Measurements from ENCODE around the gene FOXI2. TPM values are rescaled to one million over a fixed set of nuclear protein-coding genes. Genes with fewer than 3 reads are reported as not detected.

Gene FOXI2
- total and polyA plus RNA-seq, 9 of the 15 experiments (the other 6 are each of a cell fraction or from before 2014, with no cell fraction given): not detected

- FAIRE-seq: no peak
These were observed 1.8 kb downstream of the FOXI2 start for GRCh38 chr10:127738512-127739424.

DNA sequence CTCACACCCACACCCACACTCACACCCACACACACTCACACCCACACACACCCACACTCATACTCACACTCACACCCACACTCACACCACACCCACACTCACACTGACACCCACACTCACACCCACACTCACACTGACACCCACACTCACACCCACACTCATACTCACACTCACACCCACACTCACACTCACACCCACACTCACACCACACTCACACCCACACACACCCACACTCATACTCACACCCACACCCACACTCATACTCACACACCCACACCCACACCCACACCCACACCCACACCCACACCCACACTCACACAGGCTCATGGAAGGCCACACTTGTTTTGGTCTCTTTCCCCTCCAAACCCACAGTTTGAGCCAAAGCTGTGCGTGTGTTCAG lies 2.9 kb downstream of the FOXI2 start:
- no TSS peak for BruUV-seq (replicated peaks)
- Histone ChIP-seq H3K4me1 (replicated peaks in 1 of 2; ENCODE audit: control insufficient read depth in 2 of 2, insufficient read depth in 2 of 2, low read length in 2 of 2) (no peaks in the 10 kb centered on the region), H3K9ac (ENCODE audit: insufficient read depth in 1 of 2, low read depth in 2 of 2, low read length in 2 of 2) (no peak overlapping the region), H3K9me3 (replicated peaks; ENCODE audit: control insufficient read depth, insufficient read depth, low read depth, low read length) (no peaks in the 10 kb centered on the region), H3K9me1 (ENCODE audit: control insufficient read depth, insufficient read depth, low read length) (no peaks in the 10 kb centered on the region), H3K27me3 (ENCODE audit: control insufficient read depth in 2 of 2, insufficient read depth in 2 of 2, low read length in 2 of 2) (no peaks in the 10 kb centered on the region), H3K27ac (ENCODE audit: extremely low read depth, low read depth, low read length) (no peak overlapping the region), H3K79me2 (ENCODE audit: control insufficient read depth, insufficient read depth, low read length) (no peaks in the 10 kb centered on the region), H2AFZ (ENCODE audit: low read depth, low read length) (no peak overlapping the region), H3K36me3 (ENCODE audit: control insufficient read depth, insufficient read depth, low read length) (no peaks in the 10 kb centered on the region), H3K4me3 (no peak overlapping the region), H4K20me1 (replicated peaks; ENCODE audit: control insufficient read depth, insufficient read depth, low read length) (no peaks in the 10 kb centered on the region), H3K4me2 (ENCODE audit: insufficient read depth, low read length) (no peak overlapping the region)
- no peak for TF ChIP-seq CEBPG (CRISPR knock-in tag; IDR thresholded peaks at IDR 0.05)
- no peak for TF ChIP-seq CEBPG (tag; conservative IDR thresholded peaks at IDR 0.05 in 1 of 2, IDR thresholded peaks at IDR 0.05 in 1 of 2)
- no peak for TF ChIP-seq FOXA1 (IDR thresholded peaks at IDR 0.05; ENCODE audit: borderline replicate concordance)
- TF ChIP-seq TGIF2 (CRISPR knock-in tag; IDR thresholded peaks at IDR 0.05): no peak
- no peak for TF ChIP-seq HES1 (IDR thresholded peaks at IDR 0.05; ENCODE audit: low read depth)
- no peak for TF ChIP-seq HDGF (IDR thresholded peaks at IDR 0.05)
- no peak for TF ChIP-seq NR2F6 (CRISPR knock-in tag; IDR thresholded peaks at IDR 0.05)
- no peak for TF ChIP-seq BMI1 (IDR thresholded peaks at IDR 0.05; ENCODE audit: low read length)
- no peak for TF ChIP-seq HMG20B (CRISPR knock-in tag; IDR thresholded peaks at IDR 0.05)
- TF ChIP-seq YBX1 (IDR thresholded peaks at IDR 0.05): no peak
- no peak for TF ChIP-seq SAP30 (IDR thresholded peaks at IDR 0.05; ENCODE audit: borderline replicate concordance, insufficient read depth, low read depth, low read length, poor library complexity, severe bottlenecking)
- TF ChIP-seq MAFF (IDR thresholded peaks at IDR 0.05; ENCODE audit: low read length): no peak
- no peak for TF ChIP-seq SLC30A9 (CRISPR knock-in tag; IDR thresholded peaks at IDR 0.05)
- 0% methylated on average over 1 of the region's 1 CpG for WGBS (ENCODE audit: insufficient coverage, low coverage, missing lambda C conversion rate)
- no peak for FAIRE-seq
- intact Hi-C loops (cut with micrococcal nuclease) (no loop called here), in situ Hi-C loops (cut with MboI) (no loop called here)
- no peak for ATAC-seq
- DNase-seq (ENCODE audit: extremely low read depth in 1 of 4, low spot score in 3 of 4): no peak
- ChIA-PET POLR2A (no interaction called here), CTCF (ENCODE audit: low intra/inter-chr PET ratio) (no interaction called here)

More at GRCh38 chr10:127738512-127739424, 1.8 kb downstream of the FOXI2 start:
- Histone ChIP-seq H3K27ac (ENCODE audit: extremely low read depth, low read depth, low read length) (no peak overlapping the region), H3K9ac (ENCODE audit: insufficient read depth in 1 of 2, low read depth in 2 of 2, low read length in 2 of 2) (no peak overlapping the region), H3K27me3 (ENCODE audit: control insufficient read depth in 2 of 2, insufficient read depth in 2 of 2, low read length in 2 of 2) (no peaks in the 10 kb centered on the region), H2AFZ (ENCODE audit: low read depth, low read length) (no peak overlapping the region), H3K36me3 (ENCODE audit: control insufficient read depth, insufficient read depth, low read length) (no peaks in the 10 kb centered on the region), H3K9me1 (ENCODE audit: control insufficient read depth, insufficient read depth, low read length) (no peaks in the 10 kb centered on the region), H3K9me3 (replicated peaks; ENCODE audit: control insufficient read depth, insufficient read depth, low read depth, low read length) (no peaks in the 10 kb centered on the region), H4K20me1 (replicated peaks; ENCODE audit: control insufficient read depth, insufficient read depth, low read length) (no peaks in the 10 kb centered on the region), H3K4me3 (no peak overlapping the region), H3K4me2 (ENCODE audit: insufficient read depth, low read length) (no peak overlapping the region), H3K79me2 (ENCODE audit: control insufficient read depth, insufficient read depth, low read length) (no peaks in the 10 kb centered on the region), H3K4me1 (replicated peaks in 1 of 2; ENCODE audit: control insufficient read depth in 2 of 2, insufficient read depth in 2 of 2, low read length in 2 of 2) (no peaks in the 10 kb centered on the region)
- intact Hi-C loops (cut with micrococcal nuclease): no loop called here
- 0% methylated on average over 19 of the region's 59 CpGs for WGBS (ENCODE audit: insufficient coverage, low coverage, missing lambda C conversion rate)
- ChIA-PET POLR2A (interaction anchor here (0.6 kb wide), 1 partner anchor 37 kb away, joined by 3 read pairs; no protein-coding TSS in a partner anchor), CTCF (ENCODE audit: low intra/inter-chr PET ratio) (interaction anchor here (0.6 kb wide), 1 partner anchor 428 kb away, joined by 3 read pairs; no protein-coding TSS in a partner anchor)
- DNase-seq (ENCODE audit: extremely low read depth in 1 of 4, low spot score in 3 of 4): no peak
- ATAC-seq: no peak
- in situ Hi-C loops (cut with MboI): no loop called here
- BruUV-seq (replicated peaks): no TSS peak
- no peak for TF ChIP-seq SMARCA4 (IDR thresholded peaks at IDR 0.05)
- TF ChIP-seq ZNF184 (CRISPR knock-in tag; IDR thresholded peaks at IDR 0.05): no peak

Measured in K562 (cell line).